H9 (cell line): Measurements from ENCODE around the gene RAB24. TPM values are rescaled to one million over a fixed set of nuclear protein-coding genes. Genes with fewer than 3 reads are reported as not detected.
A peak's percentile ranks its signal among the peaks of the same experiment; 100 is the strongest.

ENCODE experiments used
- DNase-seq: peaks from one replicate; pipeline ENCODE4 v3.0.0-alpha.2; 2017
- H2AFZ ChIP-seq: one replicate; pipeline ENCODE4 v1.6.1; 2013; ENCODE audit warnings: mild to moderate bottlenecking, low read length, control low read depth, moderate library complexity
- H2AK5ac ChIP-seq: 2 replicates; pipeline ENCODE4 v1.6.1; 2013; ENCODE audit warnings: low read length, control low read depth, mixed read lengths; ENCODE audit not compliant: insufficient read length
- H2BK120ac ChIP-seq: one replicate; pipeline ENCODE4 v1.6.1; 2013; ENCODE audit warnings: low read depth, mild to moderate bottlenecking, low read length, control low read depth, inconsistent platforms; ENCODE audit not compliant: poor library complexity, severe bottlenecking
- H2BK12ac ChIP-seq: 2 replicates; pipeline ENCODE4 v1.6.1; 2013; ENCODE audit warnings: low read length, control low read depth, mixed read lengths, low read depth; ENCODE audit not compliant: insufficient read length
- H2BK15ac ChIP-seq: 2 replicates; pipeline ENCODE4 v1.6.1; 2013; ENCODE audit warnings: low read depth, low read length, control low read depth
- H2BK20ac ChIP-seq: one replicate; pipeline ENCODE4 v1.6.1; 2013; ENCODE audit warnings: low read depth, mild to moderate bottlenecking, low read length, control low read depth, inconsistent platforms; ENCODE audit not compliant: poor library complexity, severe bottlenecking
- H2BK5ac ChIP-seq: 2 replicates; pipeline ENCODE4 v1.6.1; 2013; ENCODE audit warnings: low read length, control low read depth, mixed read lengths; ENCODE audit not compliant: insufficient read length
- H3K14ac ChIP-seq: 2 replicates; pipeline ENCODE4 v1.6.1; 2013; ENCODE audit warnings: low read length, control low read depth; ENCODE audit not compliant: insufficient read depth
- H3K18ac ChIP-seq: 2 replicates; pipeline ENCODE4 v1.6.1; 2013; ENCODE audit warnings: low read depth, mild to moderate bottlenecking, mixed read lengths, low read length, control low read depth; ENCODE audit not compliant: insufficient read length
- H3K23ac ChIP-seq: 2 replicates; pipeline ENCODE4 v1.6.1; 2013; ENCODE audit warnings: low read length, control low read depth, mixed read lengths, low read depth; ENCODE audit not compliant: insufficient read length
- H3K23me2 ChIP-seq: 2 replicates; pipeline ENCODE4 v1.6.1; 2013; ENCODE audit warnings: low read depth, mild to moderate bottlenecking, mixed read lengths, low read length, control low read depth; ENCODE audit not compliant: insufficient read length, poor library complexity, severe bottlenecking
- H3K27ac ChIP-seq: 2 replicates; pipeline ENCODE4 v1.5.1; 2013; ENCODE audit warnings: low read length, control low read depth, mixed read lengths, low read depth; ENCODE audit not compliant: insufficient read length
- H3K27me3 ChIP-seq: 2 replicates; pipeline ENCODE4 v1.6.1; 2013; ENCODE audit warnings: low read length, control low read depth, inconsistent platforms; ENCODE audit not compliant: insufficient read depth
- H3K4ac ChIP-seq: 2 replicates; pipeline ENCODE4 v1.6.1; 2013; ENCODE audit warnings: low read depth, mild to moderate bottlenecking, control low read depth, inconsistent platforms, low read length, moderate library complexity
- H3K4me1 ChIP-seq: 2 replicates; pipeline ENCODE4 v1.6.1; 2013; ENCODE audit warnings: low read length, control low read depth, inconsistent platforms; ENCODE audit not compliant: insufficient read depth
- H3K4me2 ChIP-seq: 2 replicates; pipeline ENCODE4 v1.6.1; 2013; ENCODE audit warnings: low read length, control low read depth, mixed read lengths; ENCODE audit not compliant: insufficient read length, insufficient read depth
- H3K56ac ChIP-seq: 2 replicates; pipeline ENCODE4 v1.6.1; 2013; ENCODE audit warnings: low read depth, mild to moderate bottlenecking, mixed read lengths, low read length, control low read depth; ENCODE audit not compliant: insufficient read length
- H3K79me1 ChIP-seq: 2 replicates; pipeline ENCODE4 v1.6.1; 2013; ENCODE audit warnings: low read depth, mild to moderate bottlenecking, moderate library complexity, low read length, control low read depth, inconsistent platforms; ENCODE audit not compliant: insufficient read depth, poor library complexity, severe bottlenecking
- H3K79me2 ChIP-seq: 2 replicates; pipeline ENCODE4 v1.6.1; 2013; ENCODE audit warnings: low read length, control low read depth, inconsistent platforms; ENCODE audit not compliant: insufficient read depth
- H3K9ac ChIP-seq: 2 replicates; pipeline ENCODE4 v1.6.1; 2013; ENCODE audit warnings: low read length, control low read depth, mixed read lengths; ENCODE audit not compliant: insufficient read length; ENCODE audit errors: extremely low read depth
- H3K9me3 ChIP-seq: one replicate; pipeline ENCODE4 v1.6.1; 2013; ENCODE audit warnings: low read depth, low read length, inconsistent platforms; ENCODE audit not compliant: control insufficient read depth
- H3T11ph ChIP-seq: one replicate; pipeline ENCODE4 v1.6.1; 2013; ENCODE audit warnings: mild to moderate bottlenecking, low read length, control low read depth, inconsistent platforms
- H4K20me1 ChIP-seq: one replicate; pipeline ENCODE4 v1.6.1; 2013; ENCODE audit not compliant: control insufficient read depth, insufficient read length, insufficient read depth
- H4K5ac ChIP-seq: 2 replicates; pipeline ENCODE4 v1.6.1; 2013; ENCODE audit warnings: low read depth, mild to moderate bottlenecking, mixed read lengths, low read length, control low read depth; ENCODE audit not compliant: insufficient read length
- H4K8ac ChIP-seq: replicated peaks from 2 replicates; pipeline ENCODE4 v1.6.1; 2013; ENCODE audit warnings: low read length, control low read depth, mixed read lengths, low read depth; ENCODE audit not compliant: insufficient read length
- H4K91ac ChIP-seq: 2 replicates; pipeline ENCODE4 v1.6.1; 2013; ENCODE audit warnings: low read depth, mild to moderate bottlenecking, moderate library complexity, mixed read lengths, low read length, control low read depth; ENCODE audit not compliant: insufficient read length
- H3K27ac Mint-ChIP-seq, 3 experiments: 2 replicates in 2 of 3; 3 replicates in 1 of 3; pipeline ENCODE4 v1.8.0; 2020 to 2021; ENCODE audit warnings: mixed read lengths in 3 of 3, mild to moderate bottlenecking in 1 of 3, moderate library complexity in 1 of 3
- H3K27me3 Mint-ChIP-seq: 2 replicates; pipeline ENCODE4 v1.8.0; 2021; ENCODE audit warnings: low read depth, mild to moderate bottlenecking, moderate library complexity, mixed read lengths
- H3K36me3 Mint-ChIP-seq, 3 experiments: 2 replicates in 2 of 3; 3 replicates in 1 of 3; pipeline ENCODE4 v1.8.0; 2020 to 2021; ENCODE audit warnings: low read depth in 3 of 3, mixed read lengths in 3 of 3; ENCODE audit not compliant: insufficient read depth in 1 of 3
- H3K4me1 Mint-ChIP-seq, 2 experiments: 2 replicates each; pipeline ENCODE4 v1.8.0; 2020; ENCODE audit warnings: mixed read lengths in 2 of 2
- H3K4me3 Mint-ChIP-seq, 2 experiments: 2 replicates in 1 of 2; 3 replicates in 1 of 2; pipeline ENCODE4 v1.8.0; 2020 to 2021; ENCODE audit warnings: mild to moderate bottlenecking in 2 of 2, mixed read lengths in 2 of 2, moderate library complexity in 1 of 2
- H3K9me3 Mint-ChIP-seq, 2 experiments: 2 replicates in 1 of 2; 3 replicates in 1 of 2; pipeline ENCODE4 v1.8.0; 2020; ENCODE audit warnings: mild to moderate bottlenecking in 2 of 2, mixed read lengths in 2 of 2, moderate library complexity in 1 of 2
- WGBS: extraction: QIAGEN DNeasy Blood & Tissue Kit; methylation state at CpG from one replicate; pipeline ENCODE4 v1.1.7; 2013; ENCODE audit warnings: missing lambda C conversion rate, low lambda C conversion rate, mixed read lengths; ENCODE audit not compliant: insufficient read length; ENCODE audit errors: extremely low coverage; 5-methylcytosine and 5-hydroxymethylcytosine counted together
- total RNA-seq: library from RNA; stranded (reverse); gene quantifications from 2 replicates; pipeline ENCODE4 v1.2.1, GENCODE V29; 2021
- TF ChIP-seq, protein P1 (sequence below): fragments of 200-600 bp; sonication (generic); conservative IDR thresholded peaks from 3 replicates; pipeline ENCODE4 v1.8.0; 2021; ENCODE audit warnings: antibody characterized with exemption, mild to moderate bottlenecking

RAB24 gene
- total RNA-seq, 1 experiment from 2014 or later = 17.6 TPM

DNA sequence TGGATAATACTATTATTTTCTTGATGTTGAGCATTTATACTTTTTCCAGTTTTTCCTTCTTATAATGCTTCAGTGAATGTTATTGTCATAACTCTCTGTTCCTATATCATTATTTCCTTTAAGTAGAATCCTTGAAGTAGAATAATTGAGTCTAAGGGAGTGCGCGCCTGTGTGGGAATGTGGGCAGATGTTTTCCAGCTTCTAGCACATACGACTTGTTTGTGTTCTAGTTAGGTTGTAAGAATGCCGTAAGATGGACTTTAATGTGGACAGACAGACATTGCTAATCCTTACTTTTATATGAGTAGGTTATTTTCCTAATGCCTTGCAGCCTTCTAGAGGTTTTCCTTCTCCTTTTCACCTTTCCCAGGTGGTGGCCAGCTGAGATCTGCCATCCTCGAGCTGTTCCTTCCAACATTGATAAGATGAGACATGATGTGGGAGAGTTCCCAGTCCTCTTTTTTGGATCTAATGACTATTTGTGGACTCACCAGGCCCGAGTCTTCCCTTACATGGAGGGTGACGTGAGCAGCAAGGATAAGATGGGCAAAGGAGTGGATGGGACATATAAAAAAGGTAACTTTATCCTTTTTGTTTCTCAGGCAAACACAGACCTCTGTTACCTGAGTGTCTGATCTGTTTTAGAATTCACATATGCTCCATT, 34.2 kb downstream of the RAB24 start:
- Histone ChIP-seq H4K91ac (no peak overlapping the region), H2BK12ac (no peak overlapping the region), H4K5ac (no peak overlapping the region), H3K23me2 (no peaks in the 10 kb centered on the region), H3K27ac (no peak overlapping the region), H3K9me3 (no peaks in the 10 kb centered on the region), H3K79me1 (no peaks in the 10 kb centered on the region), H3K4ac (no peak overlapping the region), H3T11ph (no peak overlapping the region), H2BK20ac (no peak overlapping the region), H4K20me1 (no peaks in the 10 kb centered on the region), H3K79me2 (no peaks in the 10 kb centered on the region; the same call in 1 of the 2 replicates), H3K4me2 (no peak overlapping the region), H4K8ac (no peak overlapping the region), H3K4me1 (no peaks in the 10 kb centered on the region), H2BK5ac (no peak overlapping the region), H3K27me3 (no peaks in the 10 kb centered on the region), H2BK120ac (no peak overlapping the region), H2BK15ac (no peak overlapping the region), H3K18ac (no peak overlapping the region), H3K23ac (no peak overlapping the region), H2AK5ac (no peak overlapping the region), H3K14ac (no peak overlapping the region), H2AFZ (no peak overlapping the region), H3K56ac (no peak overlapping the region), H3K9ac (no peak overlapping the region)
- peak overlapping the region; percentile 5 to 67 (median 14); a peak in 3 of 7 replicates for H3K27ac Mint-ChIP-seq
- H3K4me3 Mint-ChIP-seq = no peak overlapping the region
- no peak for DNase-seq
- no peaks in the 10 kb centered on the region for H3K4me1 Mint-ChIP-seq
- peaks cover 30 to 97% (median 92%) of the 10 kb centered on the region in 3 experiments; a peak in 6 of 7 replicates for H3K36me3 Mint-ChIP-seq
- no peaks in the 10 kb centered on the region for H3K27me3 Mint-ChIP-seq
- H3K9me3 Mint-ChIP-seq = no peaks in the 10 kb centered on the region
- no CpG with 5 or more reads among the region's 7 CpGs for WGBS
- TF ChIP-seq, protein P1, sequence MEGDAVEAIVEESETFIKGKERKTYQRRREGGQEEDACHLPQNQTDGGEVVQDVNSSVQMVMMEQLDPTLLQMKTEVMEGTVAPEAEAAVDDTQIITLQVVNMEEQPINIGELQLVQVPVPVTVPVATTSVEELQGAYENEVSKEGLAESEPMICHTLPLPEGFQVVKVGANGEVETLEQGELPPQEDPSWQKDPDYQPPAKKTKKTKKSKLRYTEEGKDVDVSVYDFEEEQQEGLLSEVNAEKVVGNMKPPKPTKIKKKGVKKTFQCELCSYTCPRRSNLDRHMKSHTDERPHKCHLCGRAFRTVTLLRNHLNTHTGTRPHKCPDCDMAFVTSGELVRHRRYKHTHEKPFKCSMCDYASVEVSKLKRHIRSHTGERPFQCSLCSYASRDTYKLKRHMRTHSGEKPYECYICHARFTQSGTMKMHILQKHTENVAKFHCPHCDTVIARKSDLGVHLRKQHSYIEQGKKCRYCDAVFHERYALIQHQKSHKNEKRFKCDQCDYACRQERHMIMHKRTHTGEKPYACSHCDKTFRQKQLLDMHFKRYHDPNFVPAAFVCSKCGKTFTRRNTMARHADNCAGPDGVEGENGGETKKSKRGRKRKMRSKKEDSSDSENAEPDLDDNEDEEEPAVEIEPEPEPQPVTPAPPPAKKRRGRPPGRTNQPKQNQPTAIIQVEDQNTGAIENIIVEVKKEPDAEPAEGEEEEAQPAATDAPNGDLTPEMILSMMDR = no peak
